IPS-20b (cell line): ENCODE results near the gene TROAP.
"Not testable (repeated sequence)": the region's sequence is repeated elsewhere in the genome, so short reads cannot be mapped to it uniquely, and the experiment has no call there.

Source experiments
- H3K27ac ChIP-seq: one replicate; pipeline ENCODE4 v1.5.1; 2013; ENCODE audit warnings: low read length
- H3K27me3 ChIP-seq: 2 replicates; pipeline ENCODE4 v1.6.1; 2013; ENCODE audit warnings: mild to moderate bottlenecking, low read length, inconsistent platforms; ENCODE audit not compliant: insufficient read depth
- H3K36me3 ChIP-seq: 2 replicates; pipeline ENCODE4 v1.6.1; 2013; ENCODE audit warnings: low read depth, mild to moderate bottlenecking, inconsistent platforms, low read length, moderate library complexity; ENCODE audit not compliant: insufficient read depth
- H3K4me1 ChIP-seq: 2 replicates; pipeline ENCODE4 v1.6.1; 2013; ENCODE audit warnings: mild to moderate bottlenecking, control low read depth, inconsistent platforms, low read length, moderate library complexity; ENCODE audit not compliant: insufficient read depth
- H3K4me3 ChIP-seq: 2 replicates; pipeline ENCODE4 v1.5.1; 2013; ENCODE audit warnings: mild to moderate bottlenecking, low read length, inconsistent platforms
- H3K9ac ChIP-seq: 2 replicates; pipeline ENCODE4 v1.6.1; 2013; ENCODE audit warnings: low read depth, mild to moderate bottlenecking, inconsistent platforms, low read length, moderate library complexity
- H3K9me3 ChIP-seq: 2 replicates; pipeline ENCODE4 v1.6.1; 2013; ENCODE audit warnings: mild to moderate bottlenecking, low read depth, low read length, inconsistent platforms; ENCODE audit not compliant: insufficient read depth

TROAP gene

DNA sequence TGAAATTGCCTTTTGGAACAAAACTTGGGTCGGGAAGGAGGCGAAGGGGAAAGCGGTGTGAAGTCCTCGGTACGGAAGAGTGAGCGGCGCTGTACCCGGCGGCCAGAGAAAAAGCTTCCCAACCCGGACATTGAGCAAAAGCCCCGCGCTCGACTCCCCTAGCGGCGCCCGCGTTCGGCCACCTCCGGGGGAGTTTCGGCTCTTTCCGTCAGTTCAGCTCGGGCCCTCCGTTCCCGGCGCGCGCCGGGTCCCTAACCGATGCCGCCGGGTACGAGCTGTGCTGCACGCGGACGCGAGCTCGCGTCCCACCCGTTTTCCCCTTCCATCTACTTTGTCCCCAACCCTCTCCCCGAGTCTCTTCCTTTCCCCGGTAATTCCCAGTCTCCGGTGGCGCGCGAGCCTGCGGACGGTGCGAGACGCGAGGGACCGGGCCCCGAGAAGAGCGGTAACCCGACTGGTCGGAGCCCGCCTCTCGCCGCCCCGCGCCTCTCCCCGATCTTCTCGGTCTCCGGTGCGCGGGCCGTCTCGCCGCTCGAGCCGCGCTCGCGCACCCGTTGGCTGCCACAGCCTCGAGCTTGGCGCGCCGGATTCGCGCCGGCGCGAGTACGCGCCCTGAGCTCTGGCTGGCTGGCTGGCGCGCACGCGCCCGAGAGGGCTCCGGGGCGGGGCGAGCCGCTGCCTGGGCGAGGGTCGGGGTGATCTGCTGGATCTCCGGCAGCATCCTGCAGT lies 43.8 kb downstream of the TROAP start:
- Histone ChIP-seq H3K36me3 (no peaks in the 10 kb centered on the region), H3K9me3 (no peaks in the 10 kb centered on the region), H3K27me3 (peaks cover 15% of the 10 kb centered on the region), H3K27ac (peak overlapping the region; percentile 89), H3K4me1 (peaks cover 9% of the 10 kb centered on the region; the same call in 1 of the 2 replicates), H3K9ac (peak overlapping the region; percentile 96), H3K4me3 (peak overlapping the region; percentile 99)

DNA sequence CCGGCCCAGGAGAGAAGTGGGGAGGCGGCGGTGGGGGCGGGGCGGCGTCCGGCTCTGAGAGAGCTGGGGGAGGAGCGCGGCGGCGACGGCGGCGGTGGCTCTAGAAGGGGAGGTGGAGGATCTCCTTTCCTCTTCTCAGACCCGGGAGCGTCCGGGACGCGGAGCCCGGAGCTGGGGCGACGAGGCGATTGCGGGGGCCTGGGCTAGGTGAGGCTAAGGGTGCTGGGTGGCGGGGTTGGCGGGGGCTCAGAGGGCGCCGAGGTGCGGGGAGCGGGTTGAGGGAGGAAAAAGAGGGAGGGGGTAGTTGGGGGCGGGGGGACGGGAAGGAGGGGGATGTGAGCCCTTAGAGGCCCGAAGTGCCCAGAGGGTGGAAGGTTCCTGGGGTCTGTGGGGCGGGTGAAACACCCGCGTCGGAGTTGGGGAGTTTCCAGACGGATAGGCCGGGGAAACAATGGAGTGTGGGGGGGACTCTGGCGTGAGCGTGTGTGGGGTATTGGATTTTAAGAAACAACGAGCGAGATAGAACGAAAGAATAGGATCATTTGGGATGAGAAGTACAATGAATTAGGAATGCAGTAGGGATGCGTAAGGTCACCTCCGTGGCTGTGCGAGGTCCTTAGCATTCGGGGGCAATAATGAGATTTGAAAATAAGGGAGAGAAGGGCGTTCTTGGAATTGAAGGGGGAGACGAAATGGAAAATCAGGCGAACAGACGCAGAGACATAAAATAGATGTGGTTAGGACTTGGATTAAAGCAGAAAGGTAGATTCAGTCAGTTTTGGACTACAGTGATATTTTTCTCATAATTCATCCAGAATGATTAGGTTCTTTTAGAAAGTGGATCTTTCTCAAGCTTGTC lies 44.6 kb downstream of the TROAP start, which contains the start of gene SPATS2:
SPATS2 (plus strand) TSS at position 82 of the 859 bp plus-strand sequence. CDS start 93,551 bp downstream, outside the sequence.
- Histone ChIP-seq H3K9ac (peak within 1 kb of the TSS; percentile 96), H3K27ac (peak within 1 kb of the TSS; percentile 89), H3K9me3 (no peaks in the 10 kb centered on the region), H3K27me3 (peaks cover 15% of the 10 kb centered on the region), H3K4me1 (peaks cover 9% of the 10 kb centered on the region; the same call in 1 of the 2 replicates), H3K36me3 (no peaks in the 10 kb centered on the region), H3K4me3 (peak within 1 kb of the TSS; percentile 99)

- Histone ChIP-seq H3K36me3 (no peaks in the 10 kb centered on the region), H3K27me3 (peaks cover 15% of the 10 kb centered on the region), H3K4me1 (peaks cover 9% of the 10 kb centered on the region; the same call in 1 of the 2 replicates), H3K27ac (no peak overlapping the region), H3K9ac (peak overlapping the region; percentile 96), H3K4me3 (peak overlapping the region; percentile 99), H3K9me3 (no peaks in the 10 kb centered on the region)
These were observed 45.2 kb downstream of the TROAP start for GRCh38 chr12:49368240-49368600.

DNA sequence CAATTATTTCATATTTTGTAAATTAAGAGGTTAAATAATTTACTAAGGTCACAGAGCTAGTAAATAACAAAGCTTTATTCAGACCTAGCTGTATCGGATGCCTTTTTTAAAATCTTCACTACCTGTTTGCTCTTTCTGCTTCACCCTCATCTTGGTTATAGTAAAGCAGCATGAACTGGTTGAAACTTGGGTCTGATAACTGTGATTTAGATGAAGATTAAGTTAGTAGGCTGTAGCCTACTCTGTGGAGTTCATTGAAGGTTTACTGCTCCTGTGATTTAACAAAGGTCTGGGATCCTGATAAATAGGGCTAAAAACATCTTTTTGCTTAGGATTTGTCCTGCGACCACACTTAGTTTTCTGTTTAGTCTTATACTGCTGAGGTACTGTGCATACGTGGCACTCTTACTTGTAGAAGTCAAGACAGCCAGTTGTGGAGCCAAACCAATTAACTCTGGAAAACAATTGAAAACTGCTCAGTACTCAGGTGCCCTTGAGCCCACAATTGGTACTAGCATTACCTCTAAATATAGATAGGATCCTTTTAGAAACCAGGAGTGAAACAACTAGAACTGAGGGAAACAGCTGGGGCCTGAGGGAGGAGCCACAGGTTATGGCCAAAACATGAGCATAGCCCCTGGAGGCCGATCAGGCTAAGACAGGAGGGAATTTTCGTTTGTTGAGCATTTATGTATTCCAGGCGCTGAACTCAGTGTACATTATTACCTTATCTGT lies 46.5 kb downstream of the TROAP start:
- Histone ChIP-seq H3K27ac (no peak overlapping the region), H3K9me3 (no peaks in the 10 kb centered on the region), H3K9ac (no peak overlapping the region), H3K27me3 (peaks cover 12% of the 10 kb centered on the region), H3K36me3 (no peaks in the 10 kb centered on the region), H3K4me3 (no peak overlapping the region), H3K4me1 (peaks cover 9% of the 10 kb centered on the region; the same call in 1 of the 2 replicates)

DNA sequence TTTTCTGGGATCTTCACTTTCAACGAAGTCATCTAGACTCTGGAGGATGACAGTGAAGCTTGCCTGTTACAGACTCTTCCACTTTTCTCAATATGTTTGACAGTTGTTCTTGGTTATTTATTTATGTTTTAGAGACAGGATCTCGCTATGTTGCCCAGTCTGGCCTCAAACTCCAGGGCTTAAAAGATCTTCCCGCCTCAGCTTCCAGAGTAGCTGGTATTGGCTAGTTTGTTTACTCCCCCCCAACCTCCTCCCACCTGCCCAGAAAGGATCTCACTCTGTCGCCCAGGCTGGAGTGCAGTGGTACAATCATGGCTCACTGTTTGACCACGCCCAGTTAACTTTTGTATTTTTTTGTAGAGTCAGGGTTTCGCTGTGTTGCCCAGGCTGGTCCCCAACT lies 47.5 kb downstream of the TROAP start:
- H3K4me1 ChIP-seq: peaks cover 9% of the 10 kb centered on the region; the same call in 1 of the 2 replicates
- no peak overlapping the region for H3K27ac ChIP-seq
- H3K36me3 ChIP-seq: no peaks in the 10 kb centered on the region
- no peaks in the 10 kb centered on the region for H3K9me3 ChIP-seq
- no peak overlapping the region for H3K4me3 ChIP-seq
- peaks cover 3% of the 10 kb centered on the region for H3K27me3 ChIP-seq
- H3K9ac ChIP-seq: no peak overlapping the region

DNA sequence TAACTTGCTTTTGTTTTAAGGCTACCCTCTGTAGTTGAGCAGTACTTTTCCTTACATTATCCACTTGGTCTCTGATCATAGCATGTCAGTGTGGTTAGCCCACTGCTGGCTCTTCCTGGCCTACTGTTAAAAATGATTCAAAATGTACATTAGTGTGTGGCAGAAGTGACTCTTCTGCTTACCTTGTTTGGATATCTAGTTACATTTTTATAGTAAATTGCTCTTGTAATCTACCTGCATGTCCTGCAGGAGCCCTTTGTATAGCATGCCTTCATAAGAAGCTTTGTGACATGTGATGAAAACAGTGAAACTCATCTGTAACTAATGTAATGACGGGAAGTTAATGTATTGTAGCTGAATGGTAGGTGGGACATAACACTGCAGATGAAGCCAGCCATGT lies 52.4 kb downstream of the TROAP start:
- Histone ChIP-seq H3K4me3 (no peak overlapping the region), H3K4me1 (no peaks in the 10 kb centered on the region), H3K27ac (no peak overlapping the region), H3K27me3 (no peaks in the 10 kb centered on the region), H3K9ac (no peak overlapping the region), H3K36me3 (no peaks in the 10 kb centered on the region), H3K9me3 (no peaks in the 10 kb centered on the region)

- Histone ChIP-seq H3K36me3 (no peaks in the 10 kb centered on the region), H3K4me1 (no peaks in the 10 kb centered on the region), H3K9me3 (no peaks in the 10 kb centered on the region), H3K9ac (no peak overlapping the region), H3K27ac (no peak overlapping the region), H3K27me3 (no peaks in the 10 kb centered on the region), H3K4me3 (no peak overlapping the region)
These were observed 54.3 kb downstream of the TROAP start for GRCh38 chr12:49377386-49377785.

DNA sequence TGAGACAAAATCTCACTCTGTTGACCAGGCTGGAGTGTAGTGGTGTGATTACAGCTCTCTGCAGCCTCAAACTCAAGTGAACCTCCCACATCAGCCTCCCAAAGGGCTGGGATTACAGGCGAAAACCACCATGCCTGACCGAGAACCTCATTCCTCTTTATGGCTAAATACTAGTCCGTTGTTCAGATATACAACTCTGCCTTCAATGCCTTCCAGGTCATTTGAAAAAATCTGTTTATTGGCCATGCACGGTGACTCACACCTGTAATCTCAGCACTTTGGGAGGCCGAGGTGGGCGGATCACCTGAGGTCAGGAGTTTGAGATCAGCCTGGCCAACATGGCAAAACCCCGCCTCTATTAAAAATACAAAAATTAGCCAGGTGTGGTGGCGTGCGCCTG lies 57.1 kb downstream of the TROAP start:
- not testable (repeated sequence) for H3K27ac ChIP-seq, H3K9me3 ChIP-seq, H3K36me3 ChIP-seq, H3K4me3 ChIP-seq, H3K4me1 ChIP-seq, H3K9ac ChIP-seq, H3K27me3 ChIP-seq
